Brain microvascular endothelial cell (primary cell): ENCODE data around the gene PTPDC1.
A peak's percentile ranks its signal among the peaks of the same experiment; 100 is the strongest.

Experiments used
- DNase-seq: peaks from one replicate; pipeline ENCODE4 v3.0.0-alpha.2; 2020
- H3K27ac ChIP-seq: fragments of 250-450 bp; sonication (Bioruptor Pico); 2 replicates; pipeline ENCODE4 v1.5.1; 2020; ENCODE audit warnings: mild to moderate bottlenecking, moderate library complexity
- H3K27me3 ChIP-seq: fragments of 250-450 bp; sonication (Bioruptor Pico); replicated peaks from 2 replicates; pipeline ENCODE4 v1.5.1; 2020; ENCODE audit warnings: mild to moderate bottlenecking
- H3K36me3 ChIP-seq: fragments of 250-450 bp; sonication (Bioruptor Pico); replicated peaks from 2 replicates; pipeline ENCODE4 v1.5.1; 2020; ENCODE audit warnings: mild to moderate bottlenecking
- H3K4me3 ChIP-seq: 2 replicates; pipeline ENCODE4 v1.5.1; 2011; ENCODE audit warnings: low read depth, mild to moderate bottlenecking, control low read depth, low read length, moderate library complexity
- CTCF ChIP-seq: IDR thresholded peaks from 2 replicates; pipeline ENCODE4 v1.5.1; 2011; ENCODE audit warnings: low read depth, mild to moderate bottlenecking, moderate library complexity, low read length, control low read depth, inconsistent platforms; ENCODE audit errors: missing control alignments
- in situ Hi-C: cut with HindIII; loops from 2 replicates; pipeline ENCODE4 v1.10.0; 2017; ENCODE audit warnings: low sequenced_read_pairs, low pct_ligation_motif_present

Gene PTPDC1, protein sequence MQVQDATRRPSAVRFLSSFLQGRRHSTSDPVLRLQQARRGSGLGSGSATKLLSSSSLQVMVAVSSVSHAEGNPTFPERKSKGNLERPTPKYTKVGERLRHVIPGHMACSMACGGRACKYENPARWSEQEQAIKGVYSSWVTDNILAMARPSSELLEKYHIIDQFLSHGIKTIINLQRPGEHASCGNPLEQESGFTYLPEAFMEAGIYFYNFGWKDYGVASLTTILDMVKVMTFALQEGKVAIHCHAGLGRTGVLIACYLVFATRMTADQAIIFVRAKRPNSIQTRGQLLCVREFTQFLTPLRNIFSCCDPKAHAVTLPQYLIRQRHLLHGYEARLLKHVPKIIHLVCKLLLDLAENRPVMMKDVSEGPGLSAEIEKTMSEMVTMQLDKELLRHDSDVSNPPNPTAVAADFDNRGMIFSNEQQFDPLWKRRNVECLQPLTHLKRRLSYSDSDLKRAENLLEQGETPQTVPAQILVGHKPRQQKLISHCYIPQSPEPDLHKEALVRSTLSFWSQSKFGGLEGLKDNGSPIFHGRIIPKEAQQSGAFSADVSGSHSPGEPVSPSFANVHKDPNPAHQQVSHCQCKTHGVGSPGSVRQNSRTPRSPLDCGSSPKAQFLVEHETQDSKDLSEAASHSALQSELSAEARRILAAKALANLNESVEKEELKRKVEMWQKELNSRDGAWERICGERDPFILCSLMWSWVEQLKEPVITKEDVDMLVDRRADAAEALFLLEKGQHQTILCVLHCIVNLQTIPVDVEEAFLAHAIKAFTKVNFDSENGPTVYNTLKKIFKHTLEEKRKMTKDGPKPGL

GRCh38 chr9:94084314-94084713 lies at the start of gene PTPDC1:
TSS of gene PTPDC1 (plus strand) at chr9:94084464. CDS start at chr9:94084531, 67 bp downstream.
- Histone ChIP-seq H3K4me3 (peak within 1 kb of the TSS; percentile 35), H3K36me3 (no peaks in the 10 kb centered on the region), H3K27ac (no peak within 1 kb of the TSS), H3K27me3 (no peaks in the 10 kb centered on the region)
- no peak for TF ChIP-seq CTCF
- peak; percentile 70 for DNase-seq
- in situ Hi-C loops: loop anchor here (25.0 kb wide), 1 partner anchor 103 kb away; no protein-coding TSS in a partner anchor

DNA sequence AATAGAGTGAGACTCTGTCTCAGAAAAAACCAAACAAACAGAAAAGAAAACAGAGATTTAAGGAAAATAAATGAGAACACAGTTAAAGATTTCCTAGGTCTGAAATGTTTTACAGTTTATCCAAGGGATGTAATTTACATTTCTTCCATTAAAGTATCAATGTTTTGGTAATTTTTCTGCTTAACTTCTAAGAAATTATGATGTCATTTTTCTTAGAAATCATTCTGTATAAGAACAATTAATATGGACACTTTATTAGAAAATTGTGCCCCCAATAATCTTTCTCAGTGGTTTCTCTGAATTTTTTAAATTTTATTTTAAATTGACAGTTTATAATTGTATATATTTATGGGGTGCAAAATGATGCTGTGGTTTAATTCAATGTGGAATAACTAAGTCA lies 49.8 kb upstream of the PTPDC1 start:
- H3K4me3 ChIP-seq: no peak overlapping the region
- no peaks in the 10 kb centered on the region for H3K36me3 ChIP-seq
- no peak for TF ChIP-seq CTCF
- no peak for DNase-seq
- H3K27ac ChIP-seq: no peak overlapping the region
- in situ Hi-C loops: no loop called here
- H3K27me3 ChIP-seq: no peaks in the 10 kb centered on the region

DNA sequence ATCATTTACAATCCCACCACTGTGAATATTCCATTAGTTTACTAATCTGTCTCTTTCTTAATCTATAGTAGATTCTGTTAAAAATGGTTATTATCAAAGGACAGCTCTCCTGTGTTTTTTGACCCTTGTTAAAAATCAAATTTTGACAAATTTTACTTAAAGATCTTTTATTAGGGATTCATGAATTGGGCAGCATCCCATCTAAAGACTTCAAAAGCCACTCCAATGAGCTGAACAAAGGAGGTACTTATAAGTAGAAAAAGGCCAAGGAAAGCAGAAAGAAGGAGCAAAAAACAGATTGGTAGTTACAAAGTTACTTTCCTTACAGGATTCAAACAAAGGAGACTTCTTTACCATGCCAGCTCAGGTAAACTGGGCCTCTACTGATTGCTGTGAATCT lies 44.5 kb upstream of the PTPDC1 start:
- no peak for DNase-seq
- in situ Hi-C loops: no loop called here
- H3K27me3 ChIP-seq: no peaks in the 10 kb centered on the region
- no peak for TF ChIP-seq CTCF
- H3K4me3 ChIP-seq: no peak overlapping the region
- no peaks in the 10 kb centered on the region for H3K36me3 ChIP-seq
- H3K27ac ChIP-seq: no peak overlapping the region

- Histone ChIP-seq H3K4me3 (no peak overlapping the region), H3K36me3 (no peaks in the 10 kb centered on the region), H3K27ac (peak overlapping the region; percentile 54), H3K27me3 (no peaks in the 10 kb centered on the region)
- peak; percentile 60 for DNase-seq
- in situ Hi-C loops: no loop called here
- TF ChIP-seq CTCF: no peak
These were observed 41.5 kb upstream of the PTPDC1 start for GRCh38 chr9:94042516-94043360.

DNA sequence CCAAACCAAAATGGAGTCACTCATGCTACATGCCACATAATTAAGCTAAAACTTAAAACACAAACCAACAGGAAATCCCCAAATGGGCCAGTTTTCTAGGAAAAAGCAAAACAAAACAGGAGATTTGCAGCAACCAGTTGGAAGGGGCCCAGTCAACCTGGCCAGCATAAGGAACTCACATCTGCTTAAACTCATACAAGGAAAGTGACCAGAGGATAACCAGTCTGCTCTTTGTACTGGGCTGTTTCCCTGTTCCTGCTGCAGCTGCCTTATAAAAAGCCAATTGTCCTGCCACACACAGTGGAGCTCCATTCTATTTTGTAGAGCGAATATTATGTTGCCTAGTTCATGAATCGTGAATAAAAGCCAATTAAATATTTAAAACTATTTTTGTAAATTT lies 29.5 kb upstream of the PTPDC1 start:
- no peak overlapping the region for H3K27ac ChIP-seq
- no peak for TF ChIP-seq CTCF
- DNase-seq: no peak
- H3K27me3 ChIP-seq: no peaks in the 10 kb centered on the region
- H3K4me3 ChIP-seq: no peak overlapping the region
- in situ Hi-C loops: no loop called here
- H3K36me3 ChIP-seq: no peaks in the 10 kb centered on the region
